Measurements from ENCODE around the gene TSPEAR.

Gene TSPEAR

DNA sequence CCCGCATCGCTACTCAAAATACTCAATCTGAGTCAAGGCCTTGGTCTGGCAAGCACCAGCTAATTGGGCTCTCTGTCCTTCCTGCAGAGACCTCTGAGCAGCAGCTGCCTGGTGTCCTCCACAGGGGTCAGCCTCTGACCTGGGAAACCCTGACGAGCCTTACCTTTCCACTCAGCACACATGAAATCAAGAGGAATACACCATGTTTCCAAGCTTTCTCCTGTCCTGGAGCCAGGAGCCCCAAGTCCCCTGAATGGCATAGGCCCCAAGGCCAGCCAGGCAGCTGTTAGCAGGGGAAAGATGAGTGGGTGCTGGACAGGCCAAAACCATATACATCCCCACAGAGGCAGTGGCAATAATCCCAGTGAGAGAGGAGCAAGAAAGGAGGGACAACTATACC is 27.2 kb upstream of the TSPEAR start:
- H3K27me3 ChIP-seq (ENCODE audit: control insufficient read depth, insufficient read depth, low read length) = no peaks in the 10 kb centered on the region
- H3K4me3 ChIP-seq (ENCODE audit: low read depth, low read length) = no peak overlapping the region
- H3K27ac ChIP-seq (ENCODE audit: low read depth, low read length) = no peak overlapping the region
- H3K36me3 ChIP-seq (ENCODE audit: control insufficient read depth, insufficient read depth, low read length) = no peaks in the 10 kb centered on the region
- no peak overlapping the region for H3K9ac ChIP-seq (ENCODE audit: low read depth, low read length)
- H3K4me1 ChIP-seq (ENCODE audit: control insufficient read depth, insufficient read depth, low read length) = no peaks in the 10 kb centered on the region
- peaks cover 26% of the 10 kb centered on the region for H3K9me3 ChIP-seq (ENCODE audit: control insufficient read depth, insufficient read depth, low read length)

- Histone ChIP-seq H3K4me3 (ENCODE audit: low read depth, low read length) (no peak overlapping the region), H3K36me3 (ENCODE audit: control insufficient read depth, insufficient read depth, low read length) (no peaks in the 10 kb centered on the region), H3K4me1 (ENCODE audit: control insufficient read depth, insufficient read depth, low read length) (no peaks in the 10 kb centered on the region), H3K27ac (ENCODE audit: low read depth, low read length) (no peak overlapping the region), H3K9me3 (ENCODE audit: control insufficient read depth, insufficient read depth, low read length) (peaks cover 26% of the 10 kb centered on the region), H3K9ac (ENCODE audit: low read depth, low read length) (no peak overlapping the region), H3K27me3 (ENCODE audit: control insufficient read depth, insufficient read depth, low read length) (no peaks in the 10 kb centered on the region)
Measured at GRCh38 chr21:44737706-44738354, 26.5 kb upstream of the TSPEAR start.

DNA sequence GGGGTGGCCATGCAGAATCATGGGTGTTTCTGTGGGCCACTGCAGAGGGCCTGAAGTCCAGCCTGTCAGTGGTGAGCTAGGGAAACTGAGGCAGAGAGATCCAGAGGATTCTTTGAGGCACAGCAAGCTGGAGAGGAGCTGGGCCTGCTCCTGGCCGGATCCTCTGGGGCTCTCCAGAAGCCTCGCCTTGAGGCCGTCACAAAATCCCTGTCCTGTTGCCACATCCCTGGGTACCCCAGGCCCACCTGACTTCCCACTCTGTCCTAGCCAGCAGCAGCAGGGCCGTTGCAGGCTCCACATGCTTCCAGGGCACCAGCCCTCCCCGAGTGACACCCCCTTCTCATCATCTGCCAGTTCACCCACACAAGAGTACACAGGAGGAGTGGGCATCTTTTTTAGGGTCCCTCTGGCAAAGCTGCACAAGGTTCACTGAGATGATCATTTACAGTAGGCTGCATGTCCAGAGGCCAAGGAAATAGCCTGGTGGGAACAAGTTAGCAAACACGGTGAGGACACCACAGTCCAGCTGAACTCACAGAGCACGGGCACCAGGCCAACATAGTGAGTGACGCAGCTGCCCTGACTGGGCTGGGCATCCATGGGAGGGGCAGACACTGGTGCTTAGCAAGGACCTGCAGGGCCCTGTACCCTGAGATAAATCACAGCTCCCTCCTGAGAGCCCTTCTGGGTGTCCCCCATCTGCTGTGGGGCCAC is 25.1 kb upstream of the TSPEAR start:
- Histone ChIP-seq H3K4me3 (ENCODE audit: low read depth, low read length) (no peak overlapping the region), H3K27ac (ENCODE audit: low read depth, low read length) (no peak overlapping the region), H3K36me3 (ENCODE audit: control insufficient read depth, insufficient read depth, low read length) (no peaks in the 10 kb centered on the region), H3K27me3 (ENCODE audit: control insufficient read depth, insufficient read depth, low read length) (no peaks in the 10 kb centered on the region), H3K9ac (ENCODE audit: low read depth, low read length) (no peak overlapping the region), H3K9me3 (ENCODE audit: control insufficient read depth, insufficient read depth, low read length) (peaks cover 26% of the 10 kb centered on the region), H3K4me1 (ENCODE audit: control insufficient read depth, insufficient read depth, low read length) (no peaks in the 10 kb centered on the region)

GRCh38 chr21:44735821-44736220 is 24.4 kb upstream of the TSPEAR start:
- H3K27ac ChIP-seq (ENCODE audit: low read depth, low read length) = no peak overlapping the region
- H3K9ac ChIP-seq (ENCODE audit: low read depth, low read length) = no peak overlapping the region
- no peak overlapping the region for H3K4me3 ChIP-seq (ENCODE audit: low read depth, low read length)
- no peaks in the 10 kb centered on the region for H3K36me3 ChIP-seq (ENCODE audit: control insufficient read depth, insufficient read depth, low read length)
- H3K4me1 ChIP-seq (ENCODE audit: control insufficient read depth, insufficient read depth, low read length) = no peaks in the 10 kb centered on the region
- peaks cover 26% of the 10 kb centered on the region for H3K9me3 ChIP-seq (ENCODE audit: control insufficient read depth, insufficient read depth, low read length)
- H3K27me3 ChIP-seq (ENCODE audit: control insufficient read depth, insufficient read depth, low read length) = no peaks in the 10 kb centered on the region

DNA sequence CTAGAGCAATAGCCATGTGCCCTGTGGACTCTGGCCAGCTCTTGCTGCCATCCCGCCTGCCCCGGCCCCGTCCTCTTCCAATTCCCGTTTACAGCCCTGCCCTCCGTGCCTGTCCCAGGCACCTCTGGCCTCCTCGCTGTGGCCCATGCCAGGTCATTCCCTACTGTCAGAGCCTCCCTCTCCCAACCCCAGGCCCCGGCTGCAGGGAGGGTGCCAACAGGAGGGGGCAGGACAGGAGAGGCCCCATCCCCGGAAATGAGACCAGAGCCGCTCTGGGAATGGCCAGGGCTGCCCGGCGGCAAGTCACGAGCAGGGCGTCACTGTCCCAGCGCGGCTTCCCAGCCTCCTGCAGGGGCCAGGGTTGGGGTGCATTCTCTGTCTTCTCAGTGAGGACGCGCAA is 23.5 kb upstream of the TSPEAR start:
- no peaks in the 10 kb centered on the region for H3K27me3 ChIP-seq (ENCODE audit: control insufficient read depth, insufficient read depth, low read length)
- no peaks in the 10 kb centered on the region for H3K36me3 ChIP-seq (ENCODE audit: control insufficient read depth, insufficient read depth, low read length)
- H3K27ac ChIP-seq (ENCODE audit: low read depth, low read length) = no peak overlapping the region
- H3K4me3 ChIP-seq (ENCODE audit: low read depth, low read length) = no peak overlapping the region
- no peak overlapping the region for H3K9ac ChIP-seq (ENCODE audit: low read depth, low read length)
- no peaks in the 10 kb centered on the region for H3K4me1 ChIP-seq (ENCODE audit: control insufficient read depth, insufficient read depth, low read length)
- peaks cover 26% of the 10 kb centered on the region for H3K9me3 ChIP-seq (ENCODE audit: control insufficient read depth, insufficient read depth, low read length)

- Histone ChIP-seq H3K36me3 (ENCODE audit: control insufficient read depth, insufficient read depth, low read length) (no peaks in the 10 kb centered on the region), H3K4me1 (ENCODE audit: control insufficient read depth, insufficient read depth, low read length) (no peaks in the 10 kb centered on the region), H3K4me3 (ENCODE audit: low read depth, low read length) (no peak overlapping the region), H3K27ac (ENCODE audit: low read depth, low read length) (no peak overlapping the region), H3K27me3 (ENCODE audit: control insufficient read depth, insufficient read depth, low read length) (no peaks in the 10 kb centered on the region), H3K9me3 (ENCODE audit: control insufficient read depth, insufficient read depth, low read length) (peaks cover 21% of the 10 kb centered on the region), H3K9ac (ENCODE audit: low read depth, low read length) (no peak overlapping the region)
Measured at GRCh38 chr21:44734026-44734745, 22.8 kb upstream of the TSPEAR start.

DNA sequence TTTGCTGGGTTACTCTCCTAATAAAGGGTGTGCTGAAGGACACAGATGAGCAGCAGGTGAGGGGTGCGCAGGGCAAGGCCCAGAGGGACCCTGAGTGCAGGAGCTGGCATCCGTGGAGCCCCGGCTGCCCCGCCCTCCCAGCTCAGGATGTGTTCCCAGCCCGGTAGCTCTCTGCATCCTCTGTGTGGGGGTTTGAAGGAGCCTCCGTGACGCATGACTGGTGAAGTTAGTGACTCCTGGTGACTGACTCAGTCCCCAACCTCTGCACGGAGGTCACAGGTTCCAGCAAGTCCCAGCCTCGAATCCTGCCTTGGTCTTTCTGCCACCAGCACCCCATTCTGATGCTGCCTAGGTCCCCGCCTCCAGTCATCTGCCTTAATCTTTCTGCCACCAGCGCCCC is 21.6 kb upstream of the TSPEAR start:
- Histone ChIP-seq H3K9me3 (ENCODE audit: control insufficient read depth, insufficient read depth, low read length) (peaks cover 8% of the 10 kb centered on the region), H3K4me3 (ENCODE audit: low read depth, low read length) (no peak overlapping the region), H3K9ac (ENCODE audit: low read depth, low read length) (no peak overlapping the region), H3K27ac (ENCODE audit: low read depth, low read length) (no peak overlapping the region), H3K27me3 (ENCODE audit: control insufficient read depth, insufficient read depth, low read length) (no peaks in the 10 kb centered on the region), H3K4me1 (ENCODE audit: control insufficient read depth, insufficient read depth, low read length) (no peaks in the 10 kb centered on the region), H3K36me3 (ENCODE audit: control insufficient read depth, insufficient read depth, low read length) (no peaks in the 10 kb centered on the region)

- H3K9ac ChIP-seq (ENCODE audit: low read depth, low read length) = no peak overlapping the region
- no peaks in the 10 kb centered on the region for H3K4me1 ChIP-seq (ENCODE audit: control insufficient read depth, insufficient read depth, low read length)
- peaks cover 1% of the 10 kb centered on the region for H3K9me3 ChIP-seq (ENCODE audit: control insufficient read depth, insufficient read depth, low read length)
- no peaks in the 10 kb centered on the region for H3K27me3 ChIP-seq (ENCODE audit: control insufficient read depth, insufficient read depth, low read length)
- no peak overlapping the region for H3K27ac ChIP-seq (ENCODE audit: low read depth, low read length)
- H3K4me3 ChIP-seq (ENCODE audit: low read depth, low read length) = no peak overlapping the region
- H3K36me3 ChIP-seq (ENCODE audit: control insufficient read depth, insufficient read depth, low read length) = no peaks in the 10 kb centered on the region
Measured at GRCh38 chr21:44732263-44732662, 20.9 kb upstream of the TSPEAR start.

DNA sequence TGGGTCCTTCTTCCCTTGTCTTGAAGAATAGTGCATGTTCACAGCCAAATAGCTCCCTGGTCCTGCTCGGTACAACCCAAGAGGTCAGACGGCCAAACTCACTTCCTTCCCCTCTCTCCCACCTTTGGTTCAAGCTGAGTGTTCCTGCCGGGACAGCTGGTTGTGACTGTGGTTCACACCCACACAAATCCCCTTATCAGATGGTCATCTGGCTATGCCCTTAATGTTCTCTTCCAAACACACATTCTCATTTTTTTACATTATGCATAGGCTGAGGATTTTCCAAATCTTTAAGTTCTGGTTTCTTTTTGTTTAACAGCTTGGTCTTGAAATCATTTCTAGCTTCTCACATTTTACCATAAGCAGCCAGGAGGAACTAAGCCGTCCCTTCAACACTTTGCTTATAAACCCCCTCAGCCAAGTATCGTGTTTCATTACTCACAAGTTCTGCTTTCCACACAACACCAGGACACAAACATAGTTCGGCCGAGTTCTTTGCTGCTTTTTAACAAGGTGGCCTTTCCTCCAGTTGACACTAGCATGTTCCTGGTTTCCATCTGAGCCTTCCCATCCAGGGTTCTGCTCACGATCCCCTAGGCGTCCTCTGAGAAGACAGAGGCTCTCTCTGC is 19.7 kb upstream of the TSPEAR start:
- H3K9me3 ChIP-seq (ENCODE audit: control insufficient read depth, insufficient read depth, low read length) = no peaks in the 10 kb centered on the region
- no peak overlapping the region for H3K9ac ChIP-seq (ENCODE audit: low read depth, low read length)
- H3K27me3 ChIP-seq (ENCODE audit: control insufficient read depth, insufficient read depth, low read length) = no peaks in the 10 kb centered on the region
- no peaks in the 10 kb centered on the region for H3K36me3 ChIP-seq (ENCODE audit: control insufficient read depth, insufficient read depth, low read length)
- no peak overlapping the region for H3K27ac ChIP-seq (ENCODE audit: low read depth, low read length)
- no peaks in the 10 kb centered on the region for H3K4me1 ChIP-seq (ENCODE audit: control insufficient read depth, insufficient read depth, low read length)
- H3K4me3 ChIP-seq (ENCODE audit: low read depth, low read length) = no peak overlapping the region

DNA sequence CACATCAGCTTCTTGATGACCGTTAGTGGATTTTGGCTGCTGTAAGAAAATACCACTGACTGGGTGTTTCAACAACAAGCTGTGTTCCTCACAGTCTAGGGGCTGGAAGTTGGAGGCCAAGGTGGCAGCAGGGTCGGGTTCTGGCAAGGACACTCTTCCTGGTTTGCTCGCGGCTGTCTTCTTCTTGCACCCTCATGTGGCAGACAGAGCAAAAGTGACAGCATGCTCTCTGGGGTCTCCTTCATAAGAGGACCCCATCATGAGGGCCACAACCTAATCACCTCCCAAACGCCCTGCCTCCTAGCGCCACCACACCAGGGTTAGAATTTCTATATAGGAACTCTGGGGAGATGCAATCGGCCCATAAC is 18.6 kb upstream of the TSPEAR start:
- no peaks in the 10 kb centered on the region for H3K4me1 ChIP-seq (ENCODE audit: control insufficient read depth, insufficient read depth, low read length)
- no peaks in the 10 kb centered on the region for H3K9me3 ChIP-seq (ENCODE audit: control insufficient read depth, insufficient read depth, low read length)
- no peak overlapping the region for H3K27ac ChIP-seq (ENCODE audit: low read depth, low read length)
- H3K36me3 ChIP-seq (ENCODE audit: control insufficient read depth, insufficient read depth, low read length) = no peaks in the 10 kb centered on the region
- no peak overlapping the region for H3K4me3 ChIP-seq (ENCODE audit: low read depth, low read length)
- no peaks in the 10 kb centered on the region for H3K27me3 ChIP-seq (ENCODE audit: control insufficient read depth, insufficient read depth, low read length)
- no peak overlapping the region for H3K9ac ChIP-seq (ENCODE audit: low read depth, low read length)

Measured in HUES48 (cell line).